Large intestine (tissue), 12 donors: ENCODE data around the gene MAF. TPM values are rescaled to one million over a fixed set of nuclear protein-coding genes. Genes with fewer than 3 reads are reported as not detected.

ENCODE experiments used
- DNase-seq, 2 donors: peaks; one replicate each; pipeline versions ENCODE4 v3.0.0 to v3.0.0-alpha.2; 2013
- H3K27ac ChIP-seq: one replicate; pipeline ENCODE4 v1.5.1; 2013; ENCODE audit warnings: low read length
- H3K27me3 ChIP-seq: 2 replicates; pipeline ENCODE4 v1.6.1; 2013; ENCODE audit warnings: low read length; ENCODE audit not compliant: control insufficient read depth, insufficient read depth
- H3K36me3 ChIP-seq: 2 replicates; pipeline ENCODE4 v1.6.1; 2013; ENCODE audit warnings: low read length; ENCODE audit not compliant: control insufficient read depth, insufficient read depth
- H3K4me1 ChIP-seq: one replicate; pipeline ENCODE4 v1.6.1; 2013; ENCODE audit warnings: low read length; ENCODE audit not compliant: control insufficient read depth, insufficient read depth
- H3K4me3 ChIP-seq: one replicate; pipeline ENCODE4 v1.5.1; 2013; ENCODE audit warnings: low read length
- H3K9me3 ChIP-seq: one replicate; pipeline ENCODE4 v1.6.1; 2013; ENCODE audit warnings: mild to moderate bottlenecking, low read depth, low read length, moderate library complexity; ENCODE audit not compliant: control insufficient read depth
- WGBS: methylation state at CpG from one replicate; pipeline ENCODE4 v1.1.5; 2013; ENCODE audit warnings: low lambda C conversion rate; ENCODE audit not compliant: insufficient coverage; 5-methylcytosine and 5-hydroxymethylcytosine counted together
- long read RNA-seq, 11 donors: transcript quantifications; one replicate each; lab custom pipeline, GENCODE V29; 2026
- polyA plus RNA-seq: library from polyadenylated mRNA; unstranded; fragments of 120-200 nt; gene quantifications from one replicate; pipeline ENCODE4 v1.2.1, GENCODE V29; 2013

MAF gene
- polyA plus RNA-seq, result 224 TPM
- long read RNA-seq, donor 1, full-length matches to known transcripts, result 518 of 518 reads
- long read RNA-seq, donor 1, partial matches to known transcripts, result 0 of 518 reads
- long read RNA-seq, donor 1, other reads (novel, unspliced or antisense), result 0 of 518 reads
- long read RNA-seq, donor 2, full-length matches to known transcripts, result 1,194 of 1,194 reads
- long read RNA-seq, donor 2, partial matches to known transcripts, result 0 of 1,194 reads
- long read RNA-seq, donor 2, other reads (novel, unspliced or antisense), result 0 of 1,194 reads
- long read RNA-seq, donor 3, result 0 reads
- long read RNA-seq, donor 4, full-length matches to known transcripts, result 177 of 177 reads
- long read RNA-seq, donor 4, partial matches to known transcripts, result 0 of 177 reads
- long read RNA-seq, donor 4, other reads (novel, unspliced or antisense), result 0 of 177 reads
- long read RNA-seq, donor 5, full-length matches to known transcripts, result 228 of 228 reads
- long read RNA-seq, donor 5, partial matches to known transcripts, result 0 of 228 reads
- long read RNA-seq, donor 5, other reads (novel, unspliced or antisense), result 0 of 228 reads
- long read RNA-seq, donor 6, full-length matches to known transcripts, result 1,611 of 1,630 reads
- long read RNA-seq, donor 6, partial matches to known transcripts, result 19 of 1,630 reads
- long read RNA-seq, donor 6, other reads (novel, unspliced or antisense), result 0 of 1,630 reads
- long read RNA-seq, donor 7, full-length matches to known transcripts, result 148 of 148 reads
- long read RNA-seq, donor 7, partial matches to known transcripts, result 0 of 148 reads
- long read RNA-seq, donor 7, other reads (novel, unspliced or antisense), result 0 of 148 reads
- long read RNA-seq, donor 8, full-length matches to known transcripts, result 1,410 of 1,420 reads
- long read RNA-seq, donor 8, partial matches to known transcripts, result 10 of 1,420 reads
- long read RNA-seq, donor 8, other reads (novel, unspliced or antisense), result 0 of 1,420 reads
- long read RNA-seq, donor 9, full-length matches to known transcripts, result 873 of 878 reads
- long read RNA-seq, donor 9, partial matches to known transcripts, result 5 of 878 reads
- long read RNA-seq, donor 9, other reads (novel, unspliced or antisense), result 0 of 878 reads
- long read RNA-seq, donor 10, full-length matches to known transcripts, result 926 of 932 reads
- long read RNA-seq, donor 10, partial matches to known transcripts, result 6 of 932 reads
- long read RNA-seq, donor 10, other reads (novel, unspliced or antisense), result 0 of 932 reads
- long read RNA-seq, donor 11, full-length matches to known transcripts, result 454 of 454 reads
- long read RNA-seq, donor 11, partial matches to known transcripts, result 0 of 454 reads
- long read RNA-seq, donor 11, other reads (novel, unspliced or antisense), result 0 of 454 reads

DNA sequence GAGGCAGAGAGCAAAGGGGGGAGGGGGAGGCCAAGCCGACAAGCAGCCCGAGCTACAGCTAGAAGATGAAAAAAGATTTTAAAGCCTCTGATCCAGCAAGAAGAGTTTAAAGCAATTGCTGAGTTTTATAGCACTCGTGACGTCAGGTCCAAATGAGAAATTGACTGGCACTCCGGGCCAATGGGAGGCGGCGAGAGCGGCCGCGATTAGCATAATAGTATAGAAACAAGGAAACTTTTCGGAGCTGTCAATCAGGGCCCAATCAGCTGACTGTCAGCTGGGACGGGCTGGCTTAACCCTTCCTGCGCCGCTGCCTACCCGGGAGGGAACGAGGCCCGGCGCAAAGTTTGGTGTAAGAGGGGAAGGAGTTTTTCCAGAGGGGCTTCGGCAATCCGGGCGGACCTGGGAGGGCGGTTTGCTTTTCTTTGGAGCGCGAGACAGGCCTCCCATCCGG, at the start of gene MAF:
TSS of gene MAF (minus strand) at position 100 of the 454 bp plus-strand sequence. CDS start 835 bp downstream, outside the sequence.
- H3K27ac ChIP-seq, result peak within 1 kb of the TSS; percentile 100
- H3K9me3 ChIP-seq, result no peaks in the 10 kb centered on the region
- peak; percentile 97 to 99 for DNase-seq
- H3K27me3 ChIP-seq, result no peaks in the 10 kb centered on the region
- WGBS, result no CpG with 5 or more reads among the region's 25 CpGs
- peaks cover 8% of the 10 kb centered on the region for H3K4me1 ChIP-seq
- H3K4me3 ChIP-seq, result peak within 1 kb of the TSS; percentile 94
- H3K36me3 ChIP-seq, result peaks cover 9% of the 10 kb centered on the region

DNA sequence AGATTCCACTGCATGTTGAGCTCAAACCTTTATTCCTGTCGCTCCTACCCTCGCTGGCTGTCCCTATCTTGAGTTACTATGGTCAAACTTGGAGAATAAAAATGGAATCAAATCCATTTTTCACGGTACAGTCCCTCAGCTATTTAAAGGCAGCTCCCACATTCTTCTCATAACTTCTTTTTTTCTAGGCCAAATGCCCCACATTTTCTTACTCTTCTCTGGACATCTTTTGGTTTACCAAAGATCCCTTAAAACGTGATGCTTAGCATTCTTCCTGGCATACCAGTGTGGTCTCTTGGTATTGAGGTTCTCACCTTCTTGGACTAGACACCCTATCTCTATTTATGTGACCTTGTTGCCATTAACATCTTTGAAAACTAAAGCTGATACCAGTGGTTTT, 48.3 kb upstream of the MAF start:
- Histone ChIP-seq H3K27me3 (no peaks in the 10 kb centered on the region), H3K27ac (no peak overlapping the region), H3K9me3 (no peaks in the 10 kb centered on the region), H3K4me1 (peaks cover 8% of the 10 kb centered on the region), H3K4me3 (no peak overlapping the region), H3K36me3 (no peaks in the 10 kb centered on the region)
- DNase-seq, result no peak
- WGBS, result 100% methylated on average over 2 of the region's 4 CpGs

DNA sequence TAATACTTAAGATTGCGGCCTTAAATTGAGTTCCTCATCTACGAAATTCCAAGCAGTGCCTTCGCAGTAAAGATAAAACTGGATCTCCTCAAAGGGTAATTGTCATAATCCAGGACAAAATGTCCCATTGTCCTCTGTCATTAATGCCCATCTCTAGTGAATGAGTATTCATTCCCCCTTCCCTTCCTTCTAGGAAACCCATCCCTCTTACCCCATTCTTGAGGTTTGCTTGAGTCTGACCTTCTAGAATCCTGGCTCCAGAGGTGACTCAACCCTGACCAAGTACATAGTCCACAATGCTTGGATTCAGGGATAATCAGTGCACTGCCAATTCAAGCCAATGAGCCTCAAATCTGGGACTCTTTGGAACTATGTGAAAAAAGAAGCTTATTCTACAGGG, 47.0 kb upstream of the MAF start:
- no peak overlapping the region for H3K4me3 ChIP-seq
- H3K4me1 ChIP-seq, result no peaks in the 10 kb centered on the region
- DNase-seq, result no peak
- H3K9me3 ChIP-seq, result no peaks in the 10 kb centered on the region
- 60% methylated on average over 1 of the region's 3 CpGs for WGBS
- H3K27ac ChIP-seq, result no peak overlapping the region
- no peaks in the 10 kb centered on the region for H3K36me3 ChIP-seq
- no peaks in the 10 kb centered on the region for H3K27me3 ChIP-seq

DNA sequence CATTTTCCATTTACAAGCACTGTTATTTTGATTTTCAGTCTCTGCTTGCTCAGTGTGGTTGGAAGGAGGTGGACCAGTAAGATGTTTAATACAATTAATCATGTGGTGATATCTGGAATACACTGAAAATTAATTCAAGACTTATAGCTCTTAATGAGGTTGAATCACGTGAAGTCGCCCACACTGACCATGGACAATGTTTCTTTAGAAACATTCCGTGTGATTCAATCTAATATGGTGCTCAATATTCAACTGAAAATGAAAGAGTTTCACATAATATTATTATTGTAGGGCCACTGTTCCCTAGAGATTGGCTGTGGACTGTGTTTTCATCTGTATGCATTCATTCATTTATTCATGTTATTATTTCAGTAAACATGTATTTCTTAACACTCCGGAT, 45.2 kb upstream of the MAF start:
- Histone ChIP-seq H3K27ac (no peak overlapping the region), H3K4me3 (no peak overlapping the region), H3K36me3 (no peaks in the 10 kb centered on the region), H3K9me3 (no peaks in the 10 kb centered on the region), H3K27me3 (no peaks in the 10 kb centered on the region), H3K4me1 (no peaks in the 10 kb centered on the region)
- WGBS, result 100% methylated on average over 1 of the region's 4 CpGs
- no peak for DNase-seq

DNA sequence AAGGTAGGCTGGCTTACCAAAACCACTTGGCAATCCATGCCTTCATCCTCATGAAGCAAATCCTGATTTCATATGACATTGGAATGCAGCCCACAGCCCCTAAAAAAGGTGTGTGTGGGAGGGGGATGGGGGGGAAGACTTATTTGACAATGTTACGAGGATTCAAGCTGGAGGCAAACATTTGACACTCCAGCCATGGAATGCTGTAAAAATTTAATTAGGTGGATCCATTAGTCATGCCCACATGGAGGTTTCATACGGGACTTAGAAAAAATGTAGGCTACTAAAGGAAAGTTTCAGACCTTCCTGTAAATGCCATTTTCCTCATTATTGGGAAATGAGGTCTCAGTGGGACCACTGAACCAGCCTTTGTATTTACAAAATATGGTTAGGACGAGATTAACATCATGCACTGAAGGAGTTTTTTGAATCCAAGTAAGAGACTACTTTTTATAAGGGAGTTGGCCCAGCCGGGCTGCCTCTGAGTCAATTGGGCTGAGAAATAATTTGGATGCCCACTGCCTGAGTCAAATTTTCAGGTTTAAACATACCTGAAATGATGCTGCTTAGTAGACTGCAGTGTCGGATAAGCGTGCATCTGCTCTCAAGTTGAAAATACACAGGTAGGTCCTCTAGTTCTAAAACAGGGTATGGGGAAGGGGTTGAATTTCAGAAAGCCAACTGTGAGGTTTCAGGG, 44.6 kb upstream of the MAF start:
- Histone ChIP-seq H3K27ac (no peak overlapping the region), H3K9me3 (no peaks in the 10 kb centered on the region), H3K27me3 (no peaks in the 10 kb centered on the region), H3K36me3 (no peaks in the 10 kb centered on the region), H3K4me1 (no peaks in the 10 kb centered on the region), H3K4me3 (no peak overlapping the region)
- no CpG with 5 or more reads among the region's 6 CpGs for WGBS
- no peak for DNase-seq

DNA sequence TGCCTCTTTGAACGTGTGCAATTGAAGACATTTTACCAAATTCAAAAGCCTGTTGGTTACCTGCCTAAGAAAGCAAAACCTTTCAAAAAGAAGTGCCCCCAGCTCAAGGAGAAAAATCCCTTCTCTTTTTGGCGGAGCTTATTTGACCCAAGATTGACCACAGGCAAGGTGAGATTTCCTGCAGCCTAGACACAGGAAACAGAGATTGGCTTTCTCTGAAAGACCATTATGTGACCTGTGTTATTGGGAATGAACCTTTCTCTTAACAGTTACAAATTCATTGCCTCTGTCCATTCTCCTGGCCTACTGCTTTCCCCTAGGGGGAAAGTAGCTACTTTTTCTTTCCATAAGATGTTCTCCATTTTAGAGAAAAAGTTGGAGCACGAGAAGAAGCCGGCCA, 42.1 kb upstream of the MAF start:
- Histone ChIP-seq H3K4me3 (no peak overlapping the region), H3K4me1 (no peaks in the 10 kb centered on the region), H3K27ac (no peak overlapping the region), H3K27me3 (no peaks in the 10 kb centered on the region), H3K36me3 (no peaks in the 10 kb centered on the region), H3K9me3 (no peaks in the 10 kb centered on the region)
- DNase-seq, result no peak
- no CpG with 5 or more reads among the region's 4 CpGs for WGBS

DNA sequence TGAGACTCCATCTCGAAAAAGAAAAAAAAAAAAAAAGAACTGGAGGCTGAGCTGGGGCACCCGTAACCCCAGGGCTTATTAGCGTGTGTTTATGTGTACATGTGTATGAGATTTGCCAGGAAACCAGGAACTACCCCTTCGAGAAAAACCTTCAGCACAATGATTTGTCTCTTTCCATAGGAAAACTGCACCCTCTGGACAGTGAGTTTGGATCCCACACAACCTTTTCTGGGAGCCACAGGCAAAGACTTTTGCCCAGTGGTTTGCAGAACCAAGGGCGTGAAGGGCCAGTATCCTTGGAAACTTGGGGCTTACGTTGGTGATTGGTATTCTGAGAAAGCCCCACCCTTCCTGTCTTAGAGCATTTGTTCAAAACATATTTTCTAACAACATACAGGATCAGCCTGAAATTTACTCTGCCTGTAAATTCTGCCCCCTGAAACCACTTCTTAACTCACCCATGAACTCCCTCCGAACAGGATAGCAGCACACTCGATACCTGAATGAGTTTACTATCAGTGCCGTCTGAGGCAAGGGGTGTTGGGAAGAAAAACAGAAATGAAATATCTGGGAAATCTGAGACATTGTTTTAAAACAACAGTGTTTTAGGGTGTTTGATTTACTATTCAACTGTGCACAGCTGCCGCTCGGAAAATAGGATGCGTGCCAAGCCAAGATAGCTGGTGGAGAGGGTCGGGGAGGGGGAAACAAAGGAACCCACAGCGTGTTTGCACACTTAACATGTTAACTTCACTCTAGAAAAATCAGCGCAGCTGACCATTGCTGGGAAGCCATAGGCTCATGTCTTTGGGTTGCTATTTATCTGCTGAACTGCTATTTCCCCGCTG, 40.2 kb upstream of the MAF start:
- no peaks in the 10 kb centered on the region for H3K36me3 ChIP-seq
- no peaks in the 10 kb centered on the region for H3K9me3 ChIP-seq
- no peaks in the 10 kb centered on the region for H3K27me3 ChIP-seq
- H3K4me3 ChIP-seq, result no peak overlapping the region
- WGBS, result 43% methylated on average over 1 of the region's 16 CpGs
- H3K4me1 ChIP-seq, result no peaks in the 10 kb centered on the region
- no peak for DNase-seq
- no peak overlapping the region for H3K27ac ChIP-seq

DNA sequence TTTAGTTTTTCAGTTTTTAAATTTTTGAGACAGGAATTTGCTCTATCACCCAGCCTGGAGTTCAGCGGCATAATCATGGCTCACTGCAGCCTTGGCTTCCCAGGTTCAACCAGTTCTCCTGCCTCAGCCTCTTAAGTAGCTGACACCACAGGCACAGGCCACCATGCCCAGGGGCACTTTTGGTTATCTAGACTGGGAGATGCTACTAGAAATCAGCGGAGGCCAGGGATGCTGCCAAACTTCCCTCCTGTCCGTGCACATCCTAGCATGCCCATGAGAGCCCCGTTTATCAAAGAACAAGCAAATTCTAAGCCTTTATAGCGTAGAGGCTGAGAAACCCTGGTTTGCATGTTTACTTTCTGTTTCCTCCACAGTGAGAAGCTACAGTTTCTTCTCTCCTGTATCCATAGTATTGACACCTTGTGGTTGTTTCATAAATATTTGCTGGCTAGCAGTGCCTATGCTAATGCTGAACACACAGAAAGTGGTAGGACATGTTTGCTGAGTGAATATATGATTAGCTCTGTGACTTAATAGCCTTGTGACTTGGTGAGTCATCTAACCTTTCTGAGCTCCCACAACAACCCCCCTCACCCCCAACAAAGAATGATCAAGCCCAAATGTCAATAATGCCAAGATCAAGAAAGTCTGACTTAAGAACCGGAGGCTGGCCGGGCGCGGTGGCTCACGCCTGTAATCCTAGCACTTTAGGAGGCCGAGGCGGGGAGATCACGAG, 39.2 kb upstream of the MAF start:
- Histone ChIP-seq H3K27ac (no peak overlapping the region), H3K4me1 (no peaks in the 10 kb centered on the region), H3K9me3 (no peaks in the 10 kb centered on the region), H3K4me3 (no peak overlapping the region), H3K27me3 (no peaks in the 10 kb centered on the region), H3K36me3 (no peaks in the 10 kb centered on the region)
- WGBS, result no CpG with 5 or more reads among the region's 13 CpGs
- peak in 1 of 2 donors; percentile 29 for DNase-seq
